GM12878 (cell line): ENCODE results near the gene CDC42BPB. TPM values are rescaled to one million over a fixed set of nuclear protein-coding genes. Genes with fewer than 3 reads are reported as not detected.

Experiments used
- ATAC-seq: fragments of 200-7000 bp; cut with Tn5 transposase; 3 replicates; pipeline ENCODE4 v1.9.1; 2020; ENCODE audit warnings: mild to moderate bottlenecking, moderate library complexity
- BruUV-seq: library from RNA; stranded (reverse); fragments of 400-500 nt; replicated peaks from 2 replicates; lab custom pipeline; 2021; lab: Mats Ljungman, UMichigan
- CTCF ChIA-PET: fragments of 300-600 bp; sonication (Branson Sonifier 250); formaldehyde crosslinking; extraction: SDS; loops from one replicate; lab custom pipeline; 2021; ENCODE audit warnings: inconsistent platforms; lab: Yijun Ruan, JAX
- POLR2A ChIA-PET: fragments of 350-600 bp; formaldehyde crosslinking; extraction: SDS; loops from one replicate; lab custom pipeline; 2021; ENCODE audit warnings: inconsistent platforms; lab: Charles Lee
- RAD21 ChIA-PET: fragments of 300-600 bp; sonication (Branson Sonifier 250); formaldehyde crosslinking; loops from one replicate; lab custom pipeline; 2023; ENCODE audit warnings: antibody characterized with exemption; ENCODE audit not compliant: unreplicated experiment; lab: Charles Lee
- SMC1A ChIA-PET: fragments of 300-600 bp; sonication (Branson Sonifier 250); formaldehyde crosslinking; loops from one replicate; lab custom pipeline; 2023; ENCODE audit not compliant: unreplicated experiment, uncharacterized antibody; lab: Charles Lee
- DNase-seq: peaks from one replicate; pipeline ENCODE4 v3.0.0-alpha.2; 2011; ENCODE audit warnings: low read depth, low spot score
- FAIRE-seq: peaks from 3 replicates; lab custom pipeline; 2011; peaks lifted over from hg19 to GRCh38; lab: Jason Lieb, UNC
- H2AFZ ChIP-seq: 2 replicates; pipeline ENCODE4 v1.6.0; 2011; ENCODE audit warnings: low read depth, low read length, control low read depth; ENCODE audit not compliant: control insufficient read depth
- H3K27ac ChIP-seq: 2 replicates; pipeline ENCODE4 v1.5.1; 2011; ENCODE audit warnings: control low read depth; ENCODE audit not compliant: control insufficient read depth, insufficient read depth
- H3K27me3 ChIP-seq, 2 experiments: replicated peaks in 1 of 2; 2 replicates each; pipeline versions ENCODE4 v1.6.0 to v1.6.1; 2011; ENCODE audit warnings: low read length in 1 of 2; ENCODE audit not compliant: control insufficient read depth in 2 of 2, insufficient read depth in 2 of 2
- H3K36me3 ChIP-seq, 2 experiments: 2 replicates each; pipeline ENCODE4 v1.5.1; 2011; ENCODE audit warnings: low read length in 1 of 2; ENCODE audit not compliant: control insufficient read depth in 2 of 2, insufficient read depth in 2 of 2
- H3K4me1 ChIP-seq: 2 replicates; pipeline ENCODE4 v1.6.1; 2011; ENCODE audit warnings: mild to moderate bottlenecking, low read length, moderate library complexity, mixed read lengths; ENCODE audit not compliant: control insufficient read depth, insufficient read depth
- H3K4me2 ChIP-seq: 2 replicates; pipeline ENCODE4 v1.6.0; 2011; ENCODE audit warnings: control low read depth; ENCODE audit not compliant: control insufficient read depth, insufficient read depth
- H3K4me3 ChIP-seq: fragments of 200-600 bp; sonication (generic); 2 replicates; pipeline ENCODE4 v1.5.1; 2016
- H3K79me2 ChIP-seq: 2 replicates; pipeline ENCODE4 v1.6.0; 2011; ENCODE audit warnings: low read length; ENCODE audit not compliant: control insufficient read depth, insufficient read depth
- H3K9ac ChIP-seq: 2 replicates; pipeline ENCODE4 v1.8.0; 2011; ENCODE audit warnings: low read length, control low read depth, mixed read lengths; ENCODE audit not compliant: control insufficient read depth, insufficient read depth
- H3K9me3 ChIP-seq: replicated peaks from 3 replicates; pipeline ENCODE4 v1.5.1; 2011; ENCODE audit warnings: mild to moderate bottlenecking, low read length; ENCODE audit not compliant: control insufficient read depth, insufficient read depth
- H4K20me1 ChIP-seq: 2 replicates; pipeline ENCODE4 v1.6.0; 2011; ENCODE audit not compliant: control insufficient read depth, insufficient read depth
- CBX5 ChIP-seq: sonication (generic); IDR thresholded peaks from 2 replicates; pipeline ENCODE4 v1.6.1; 2016; ENCODE audit warnings: low read depth, moderate library complexity, mild to moderate bottlenecking, inconsistent platforms
- CTCF ChIP-seq, 3 experiments: IDR thresholded peaks in 2 of 3; conservative IDR thresholded peaks in 1 of 3; 2 replicates each; pipeline ENCODE4 v1.5.1; 2011; ENCODE audit warnings: low read depth in 3 of 3, low read length in 3 of 3, mild to moderate bottlenecking in 3 of 3, control low read depth in 2 of 3, moderate library complexity in 2 of 3, inconsistent platforms in 1 of 3, mixed read lengths in 1 of 3; ENCODE audit not compliant: control insufficient read depth in 2 of 3, insufficient read depth in 1 of 3; ENCODE audit errors: extremely low read depth in 1 of 3
- HSF1 ChIP-seq: fragments of 150-350 bp; IDR thresholded peaks from 2 replicates; pipeline ENCODE4 v1.6.1; 2014; ENCODE audit warnings: mild to moderate bottlenecking, low read depth, low read length
- NR2C1 ChIP-seq: fragments of 450-650 bp; IDR thresholded peaks from 2 replicates; pipeline ENCODE4 v1.6.1; 2017; ENCODE audit warnings: antibody characterized with exemption, mild to moderate bottlenecking, moderate library complexity
- NR2F1 ChIP-seq: fragments of 450-650 bp; conservative IDR thresholded peaks from 2 replicates; pipeline ENCODE4 v1.6.1; 2017; ENCODE audit warnings: mild to moderate bottlenecking
- POLR2AphosphoS2 ChIP-seq: IDR thresholded peaks from 2 replicates; pipeline ENCODE4 v1.6.1; 2011; ENCODE audit warnings: low read depth, mild to moderate bottlenecking, low read length, improper control_type of control experiment, moderate library complexity
- REST ChIP-seq: IDR thresholded peaks from 2 replicates; pipeline ENCODE4 v1.6.1; 2012; ENCODE audit warnings: mild to moderate bottlenecking, low read depth, low read length
- SMAD5 ChIP-seq: IDR thresholded peaks from 2 replicates; pipeline ENCODE4 v1.6.1; 2016; ENCODE audit warnings: antibody characterized with exemption, low read depth
- SREBF1 ChIP-seq: IDR thresholded peaks from 2 replicates; pipeline ENCODE4 v1.6.1; 2012; ENCODE audit warnings: mild to moderate bottlenecking, low read length
- WRNIP1 ChIP-seq: IDR thresholded peaks from 2 replicates; pipeline ENCODE4 v1.6.1; 2011; ENCODE audit warnings: low read depth, low read length, improper control_type of control experiment, borderline replicate concordance
- ZBED1 ChIP-seq: IDR thresholded peaks from 2 replicates; pipeline ENCODE4 v1.6.1; 2016; ENCODE audit warnings: borderline replicate concordance
- ZNF384 ChIP-seq: IDR thresholded peaks from 2 replicates; pipeline ENCODE4 v1.6.1; 2012; ENCODE audit warnings: low read depth, mild to moderate bottlenecking, low read length, improper control_type of control experiment, borderline replicate concordance
- WGBS: methylation state at CpG from one replicate; pipeline ENCODE4 v1.1.6; 2016; ENCODE audit warnings: low lambda C conversion rate; ENCODE audit not compliant: insufficient replicate concordance, insufficient coverage; ENCODE audit errors: missing lambda C conversion rate; 5-methylcytosine and 5-hydroxymethylcytosine counted together
- in situ Hi-C: fragments of 300-500 bp; cut with MboI; formaldehyde crosslinking; loops from 9 replicates; pipeline ENCODE4 v1.14.3; 2018; ENCODE audit warnings: mixed read lengths
- intact Hi-C: fragments of 100-400 bp; cut with micrococcal nuclease; formaldehyde crosslinking; loops from one replicate; pipeline ENCODE4 v1.14.2; 2022; ENCODE audit not compliant: unreplicated experiment
- polyA plus RNA-seq, 11 experiments: library from polyadenylated mRNA; depleted of rRNA in 4 of 11; unstranded in 6 of 11; stranded (reverse) in 5 of 11; fragments of >200 nt; fragmentation: Nextera tagmentation in 4 of 11; fragmentation: Illumina TruSeq in 1 of 11; extraction: Ambion mirVana in 4 of 11; extraction: Trizol in 1 of 11; gene quantifications; 1 replicate in 1 of 11; 2 replicates in 10 of 11; pipeline versions ENCODE4 v1.2.1 to v1.2.3, GENCODE V29; 2011 to 2016; ENCODE audit warnings: inconsistent platforms in 2 of 11, missing spikeins in 2 of 11, low read depth in 1 of 11
- total RNA-seq, 4 experiments: library from RNA; depleted of rRNA in 3 of 4; stranded (reverse); fragments of >200 nt in 3 of 4; fragmentation: Illumina TruSeq in 1 of 4; extraction: Trizol in 1 of 4; gene quantifications; 2 replicates each; pipeline versions ENCODE4 v1.2.1 to v1.2.3, GENCODE V29; 2013 to 2021

CDC42BPB gene
- total and polyA plus RNA-seq, 10 of the 15 experiments (the other 5 are each of a cell fraction or from before 2014, with no cell fraction given): 0.42 to 22.1 (median 13.3) TPM

- no peak overlapping the region for H3K4me3 ChIP-seq
- H3K4me1 ChIP-seq: no peaks in the 10 kb centered on the region
- DNase-seq (no peak), ATAC-seq (no peak), FAIRE-seq (no peak)
- ChIA-PET POLR2A (no interaction called here), RAD21 (no interaction called here), SMC1A (no interaction called here), CTCF (no interaction called here)
- TF ChIP-seq HSF1: no peak
- no peak for TF ChIP-seq WRNIP1
- no peak for TF ChIP-seq NR2C1
- no peak for TF ChIP-seq SMAD5
- no peak for TF ChIP-seq CBX5
- no peak for TF ChIP-seq ZNF384
- no peak for TF ChIP-seq SREBF1
- TF ChIP-seq CTCF (IDR thresholded peaks at IDR 0.05 in 2 of 3, conservative IDR thresholded peaks at IDR 0.05 in 1 of 3; ENCODE audit: control insufficient read depth in 2 of 3, extremely low read depth in 1 of 3, insufficient read depth in 1 of 3, low read depth in 3 of 3, low read length in 3 of 3): no peak
- no peak for TF ChIP-seq ZBED1
- TF ChIP-seq NR2F1: no peak
- no peak for TF ChIP-seq REST
- TF ChIP-seq POLR2AphosphoS2: no peak
- no peaks in the 10 kb centered on the region for H3K79me2 ChIP-seq
- in situ Hi-C loops: no loop called here
- H4K20me1 ChIP-seq: no peaks in the 10 kb centered on the region
- BruUV-seq: no TSS peak
- H3K4me2 ChIP-seq: no peak overlapping the region
- intact Hi-C loops: no loop called here
- 89% methylated on average over 39 of the region's 39 CpGs for WGBS
- H3K27ac ChIP-seq: no peak overlapping the region
- H3K27me3 ChIP-seq: no peaks in the 10 kb centered on the region
- H2AFZ ChIP-seq: no peak overlapping the region
- H3K36me3 ChIP-seq: peaks cover 18 to 20% of the 10 kb centered on the region in 2 experiments
- no peak overlapping the region for H3K9ac ChIP-seq
- no peaks in the 10 kb centered on the region for H3K9me3 ChIP-seq
Observed at GRCh38 chr14:102964152-102964730, 93.1 kb downstream of the CDC42BPB start.
